MM.1S (cell line): ENCODE measurements around the gene CBX7.

Experiments
- EZH2phosphoT487 ChIP-seq: fragments of 300-600 bp; sonication (generic); IDR thresholded peaks from 2 replicates; pipeline ENCODE4 v1.6.1; 2018; ENCODE audit warnings: antibody characterized with exemption, low read length
- TF ChIP-seq, protein P1 (sequence below): fragments of 300-600 bp; sonication (generic); IDR thresholded peaks from 2 replicates; pipeline ENCODE4 v1.5.1; 2016; ENCODE audit warnings: antibody characterized with exemption, low read length, mixed read lengths

GRCh38 chr22:39170825-39171622, 18.5 kb upstream of the CBX7 start:
- TF ChIP-seq, protein P1, sequence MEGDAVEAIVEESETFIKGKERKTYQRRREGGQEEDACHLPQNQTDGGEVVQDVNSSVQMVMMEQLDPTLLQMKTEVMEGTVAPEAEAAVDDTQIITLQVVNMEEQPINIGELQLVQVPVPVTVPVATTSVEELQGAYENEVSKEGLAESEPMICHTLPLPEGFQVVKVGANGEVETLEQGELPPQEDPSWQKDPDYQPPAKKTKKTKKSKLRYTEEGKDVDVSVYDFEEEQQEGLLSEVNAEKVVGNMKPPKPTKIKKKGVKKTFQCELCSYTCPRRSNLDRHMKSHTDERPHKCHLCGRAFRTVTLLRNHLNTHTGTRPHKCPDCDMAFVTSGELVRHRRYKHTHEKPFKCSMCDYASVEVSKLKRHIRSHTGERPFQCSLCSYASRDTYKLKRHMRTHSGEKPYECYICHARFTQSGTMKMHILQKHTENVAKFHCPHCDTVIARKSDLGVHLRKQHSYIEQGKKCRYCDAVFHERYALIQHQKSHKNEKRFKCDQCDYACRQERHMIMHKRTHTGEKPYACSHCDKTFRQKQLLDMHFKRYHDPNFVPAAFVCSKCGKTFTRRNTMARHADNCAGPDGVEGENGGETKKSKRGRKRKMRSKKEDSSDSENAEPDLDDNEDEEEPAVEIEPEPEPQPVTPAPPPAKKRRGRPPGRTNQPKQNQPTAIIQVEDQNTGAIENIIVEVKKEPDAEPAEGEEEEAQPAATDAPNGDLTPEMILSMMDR = peak; percentile 90
- TF ChIP-seq EZH2phosphoT487 = no peak
